IMR-90 (cell line): ENCODE measurements around the gene H6PD.

Source experiments
- CHD1 ChIP-seq: IDR thresholded peaks from 2 replicates; pipeline ENCODE4 v1.6.1; 2012; ENCODE audit warnings: low read depth, low read length, improper control_type of control experiment
- CTCF ChIP-seq: conservative IDR thresholded peaks from 2 replicates; pipeline ENCODE4 v1.5.1; 2012; ENCODE audit warnings: mild to moderate bottlenecking, low read depth, low read length, improper control_type of control experiment
- ELK1 ChIP-seq: fragments of 150-350 bp; IDR thresholded peaks from 2 replicates; pipeline ENCODE4 v1.6.1; 2016; ENCODE audit warnings: low read depth, mild to moderate bottlenecking, low read length, moderate library complexity, borderline replicate concordance
- MAFK ChIP-seq: IDR thresholded peaks from 2 replicates; pipeline ENCODE4 v1.6.1; 2012; ENCODE audit warnings: low read depth, low read length, improper control_type of control experiment
- MXI1 ChIP-seq: IDR thresholded peaks from 2 replicates; pipeline ENCODE4 v1.6.1; 2012; ENCODE audit warnings: low read depth, mild to moderate bottlenecking, low read length, moderate library complexity, borderline replicate concordance
- POLR2A ChIP-seq: IDR thresholded peaks from 2 replicates; pipeline ENCODE4 v1.6.1; 2012; ENCODE audit warnings: mild to moderate bottlenecking, low read depth, low read length
- RCOR1 ChIP-seq: IDR thresholded peaks from 2 replicates; pipeline ENCODE4 v1.6.1; 2012; ENCODE audit warnings: mild to moderate bottlenecking, low read length, improper control_type of control experiment; ENCODE audit not compliant: insufficient replicate concordance
- RFX5 ChIP-seq: IDR thresholded peaks from 2 replicates; pipeline ENCODE4 v1.8.0; 2012; ENCODE audit warnings: low read depth, mild to moderate bottlenecking, low read length, moderate library complexity
- SMC3 ChIP-seq: fragments of 150-350 bp; IDR thresholded peaks from 2 replicates; pipeline ENCODE4 v1.6.1; 2016; ENCODE audit warnings: low read depth, mild to moderate bottlenecking, antibody characterized with exemption, low read length, moderate library complexity
- USF2 ChIP-seq: fragments of 150-350 bp; IDR thresholded peaks from 2 replicates; pipeline ENCODE4 v1.6.1; 2017; ENCODE audit warnings: mild to moderate bottlenecking, antibody characterized with exemption, low read length, low read depth

- TF ChIP-seq CTCF (no peak), ELK1 (no peak), CHD1 (peak; percentile 90; the same call in 1 of the 2 replicates), RFX5 (no peak), POLR2A (no peak; the same call in none of the 2 replicates), MXI1 (0 out of 2 replicates have a peak, but pooled peaks have one; percentile 41), SMC3 (no peak), USF2 (no peak), MAFK (no peak), RCOR1 (no peak)
Measured at GRCh38 chr1:9293533-9294404, 59.2 kb downstream of the H6PD start.
